Naive thymus-derived CD4-positive, alpha-beta T cell (primary cell): ENCODE measurements around the gene LRRC10. TPM values are rescaled to one million over a fixed set of nuclear protein-coding genes. Genes with fewer than 3 reads are reported as not detected.

Experiments
- ATAC-seq: fragments of 150-1000 bp; cut with Tn5 transposase; 2 replicates; pipeline ENCODE4 v1.10.0; 2021; ENCODE audit warnings: mild to moderate bottlenecking, moderate library complexity
- CTCF ChIA-PET: fragments of 350-600 bp; sonication (Branson Sonifier 250); formaldehyde crosslinking; loops from one replicate; lab custom pipeline; 2021; ENCODE audit warnings: antibody characterized with exemption; lab: Charles Lee
- POLR2A ChIA-PET: fragments of 350-600 bp; sonication (Branson Sonifier 250); formaldehyde crosslinking; loops from one replicate; lab custom pipeline; 2021; ENCODE audit warnings: antibody characterized with exemption, inconsistent platforms; lab: Charles Lee
- DNase-seq, 9 donors: peaks; one replicate each; pipeline versions ENCODE4 v3.0.0 to v3.0.0-alpha.2; 2020 to 2022; ENCODE audit warnings: mixed read lengths in 1 of 9
- H3K27ac ChIP-seq: one replicate; pipeline ENCODE4 v1.7.0; 2013; ENCODE audit warnings: mild to moderate bottlenecking, low read depth, low read length, moderate library complexity
- H3K27me3 ChIP-seq, 2 donors: one replicate each; pipeline ENCODE4 v1.7.0; 2013; ENCODE audit warnings: low read length in 2 of 2, mild to moderate bottlenecking in 2 of 2, moderate library complexity in 2 of 2; ENCODE audit not compliant: control insufficient read depth in 2 of 2, insufficient read depth in 2 of 2
- H3K36me3 ChIP-seq, 3 experiments: 1 replicate in 2 of 3; 2 replicates in 1 of 3; pipeline ENCODE4 v1.7.0; 2013; ENCODE audit warnings: low read length in 3 of 3, mild to moderate bottlenecking in 3 of 3, moderate library complexity in 1 of 3; ENCODE audit not compliant: insufficient read depth in 3 of 3, control insufficient read depth in 2 of 3
- H3K4me1 ChIP-seq, 2 donors: one replicate each; pipeline ENCODE4 v1.7.0; 2013; ENCODE audit warnings: low read length in 2 of 2, mild to moderate bottlenecking in 2 of 2, moderate library complexity in 1 of 2; ENCODE audit not compliant: control insufficient read depth in 2 of 2, insufficient read depth in 2 of 2
- H3K4me3 ChIP-seq: 2 replicates; pipeline ENCODE4 v1.7.0; 2013; ENCODE audit warnings: mild to moderate bottlenecking, low read length
- H3K9me3 ChIP-seq, 3 experiments: 1 replicate in 2 of 3; 2 replicates in 1 of 3; pipeline ENCODE4 v1.7.0; 2013; ENCODE audit warnings: low read length in 3 of 3; ENCODE audit not compliant: control insufficient read depth in 2 of 3
- H3K27ac Mint-ChIP-seq, 9 donors: one replicate each; pipeline ENCODE4 v1.8.0; 2020 to 2022; ENCODE audit warnings: mixed read lengths in 9 of 9, mild to moderate bottlenecking in 8 of 9, moderate library complexity in 5 of 9, inconsistent platforms in 2 of 9
- H3K27me3 Mint-ChIP-seq, 5 donors: one replicate each; pipeline ENCODE4 v1.8.0; 2021 to 2022; ENCODE audit warnings: mixed read lengths in 5 of 5, mild to moderate bottlenecking in 1 of 5
- H3K36me3 Mint-ChIP-seq, 5 donors: one replicate each; pipeline ENCODE4 v1.8.0; 2020 to 2022; ENCODE audit warnings: mixed read lengths in 5 of 5, mild to moderate bottlenecking in 3 of 5, inconsistent platforms in 1 of 5
- H3K4me1 Mint-ChIP-seq, 7 donors: one replicate each; pipeline ENCODE4 v1.8.0; 2020 to 2022; ENCODE audit warnings: mixed read lengths in 7 of 7, mild to moderate bottlenecking in 3 of 7, inconsistent platforms in 1 of 7
- H3K4me3 Mint-ChIP-seq, 10 donors: one replicate each; pipeline ENCODE4 v1.8.0; 2020 to 2022; ENCODE audit warnings: mild to moderate bottlenecking in 10 of 10, mixed read lengths in 10 of 10, moderate library complexity in 6 of 10, inconsistent platforms in 2 of 10
- H3K9me3 Mint-ChIP-seq, 11 donors: one replicate each; pipeline ENCODE4 v1.8.0; 2020 to 2022; ENCODE audit warnings: mixed read lengths in 11 of 11, mild to moderate bottlenecking in 4 of 11, inconsistent platforms in 1 of 11, moderate library complexity in 1 of 11
- intact Hi-C, 2 donors: fragments of 100-400 bp; cut with micrococcal nuclease; formaldehyde crosslinking; loops; one replicate each; pipeline ENCODE4 v1.15.1; 2023
- polyA plus RNA-seq, 2 donors: library from polyadenylated mRNA; unstranded; fragments of 300-500 nt; fragmentation: Illumina TruSeq; gene quantifications; one replicate each; pipeline ENCODE4 v1.2.3, GENCODE V29; 2021
- total RNA-seq, 6 experiments: library from RNA in 5 of 6; stranded (reverse) in 5 of 6; gene quantifications; 1 replicate in 5 of 6; 2 replicates in 1 of 6; pipeline ENCODE4 v1.2.3 and lab custom pipeline; 2021 to 2026

LRRC10 gene
- total and polyA plus RNA-seq, 7 experiments from 2014 or later: not detected

DNA sequence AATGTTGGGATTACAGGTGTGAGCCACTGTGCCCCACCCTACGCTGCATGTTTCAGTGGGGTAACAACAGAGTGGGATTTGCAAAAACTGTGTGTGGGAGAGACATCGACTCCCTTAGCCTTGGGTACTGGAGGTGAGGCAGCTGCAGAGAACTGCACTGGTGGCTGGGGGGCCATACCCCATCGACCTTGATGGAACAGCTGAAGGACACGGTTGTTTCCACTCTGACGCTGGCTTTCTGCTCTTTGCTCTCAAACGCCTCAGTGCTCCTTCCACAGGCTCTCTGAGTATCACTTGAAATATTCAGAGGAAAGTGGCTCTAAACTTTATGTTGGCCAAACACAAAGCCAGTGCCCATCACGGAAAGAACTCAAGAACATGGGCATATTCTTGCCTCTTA is 30.8 kb upstream of the LRRC10 start:
- Mint-ChIP-seq H3K27me3 (peaks cover 0 to 4% (median 0%) of the 10 kb centered on the region in 5 donors), H3K4me1 (no peaks in the 10 kb centered on the region), H3K36me3 (no peaks in the 10 kb centered on the region), H3K9me3 (no peaks in the 10 kb centered on the region), H3K4me3 (no peak overlapping the region), H3K27ac (no peak overlapping the region)
- ChIA-PET POLR2A (no interaction called here), CTCF (interaction anchor here (0.6 kb wide), 1 partner anchor 316 kb away, joined by 3 read pairs; no protein-coding TSS in a partner anchor)
- Histone ChIP-seq H3K4me3 (no peak overlapping the region), H3K27me3 (no peaks in the 10 kb centered on the region), H3K27ac (no peak overlapping the region), H3K9me3 (no peaks in the 10 kb centered on the region), H3K4me1 (no peaks in the 10 kb centered on the region), H3K36me3 (no peaks in the 10 kb centered on the region)
- DNase-seq (no peak), ATAC-seq (no peak)
- intact Hi-C loops: no loop called here

DNA sequence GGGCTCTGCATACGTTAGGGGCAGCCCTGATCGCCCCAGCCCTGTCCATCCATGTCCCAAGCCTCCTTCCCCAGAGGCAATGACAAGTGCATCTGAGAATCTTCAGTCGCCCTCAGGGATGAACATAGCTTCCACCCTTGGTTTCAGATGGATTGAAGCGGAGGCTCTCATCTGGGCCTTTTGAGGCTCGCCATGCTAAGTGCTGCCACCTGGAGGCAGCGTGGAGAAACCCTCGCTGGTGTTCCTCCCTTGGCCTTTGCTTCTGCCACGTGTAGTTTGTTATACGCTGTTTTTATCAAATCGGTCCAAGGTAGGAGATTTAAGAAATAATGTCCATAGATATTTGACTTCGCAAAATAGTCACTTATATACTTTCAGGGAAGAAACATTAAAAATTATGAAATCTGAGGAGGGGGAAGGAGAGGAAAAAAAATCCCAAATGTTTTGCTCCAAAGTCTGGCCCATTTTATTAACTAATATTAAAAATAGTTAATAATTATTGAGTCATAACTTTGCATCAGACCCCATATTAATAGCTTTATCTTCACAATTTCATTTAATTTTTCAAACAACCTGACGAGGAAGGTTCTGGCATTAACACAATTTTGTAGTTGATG is 28.8 kb upstream of the LRRC10 start:
- no peaks in the 10 kb centered on the region for H3K36me3 Mint-ChIP-seq
- ChIA-PET POLR2A (no interaction called here), CTCF (interaction anchor here (0.6 to 2.9 kb wide), 7 partner anchors 9 to 485 kb away, joined by 3 to 9 read pairs (median 6); no protein-coding TSS in a partner anchor)
- peaks cover 0 to 4% (median 0%) of the 10 kb centered on the region in 5 donors for H3K27me3 Mint-ChIP-seq
- H3K9me3 Mint-ChIP-seq: no peaks in the 10 kb centered on the region
- no peak overlapping the region for H3K4me3 ChIP-seq
- no peaks in the 10 kb centered on the region for H3K36me3 ChIP-seq
- H3K27ac ChIP-seq: no peak overlapping the region
- ATAC-seq: peak; percentile 77
- no peaks in the 10 kb centered on the region for H3K4me1 Mint-ChIP-seq
- no peaks in the 10 kb centered on the region for H3K9me3 ChIP-seq
- intact Hi-C loops: loop anchor here (1.0 to 2.0 kb wide), 4 partner anchors 55 to 485 kb away; partner anchors contain the start of gene CCT2 (in 1 of the 2)
- H3K27ac Mint-ChIP-seq: no peak overlapping the region
- DNase-seq: peak; percentile 10 to 56 (median 47)
- no peaks in the 10 kb centered on the region for H3K27me3 ChIP-seq
- H3K4me3 Mint-ChIP-seq: no peak overlapping the region
- H3K4me1 ChIP-seq: no peaks in the 10 kb centered on the region

DNA sequence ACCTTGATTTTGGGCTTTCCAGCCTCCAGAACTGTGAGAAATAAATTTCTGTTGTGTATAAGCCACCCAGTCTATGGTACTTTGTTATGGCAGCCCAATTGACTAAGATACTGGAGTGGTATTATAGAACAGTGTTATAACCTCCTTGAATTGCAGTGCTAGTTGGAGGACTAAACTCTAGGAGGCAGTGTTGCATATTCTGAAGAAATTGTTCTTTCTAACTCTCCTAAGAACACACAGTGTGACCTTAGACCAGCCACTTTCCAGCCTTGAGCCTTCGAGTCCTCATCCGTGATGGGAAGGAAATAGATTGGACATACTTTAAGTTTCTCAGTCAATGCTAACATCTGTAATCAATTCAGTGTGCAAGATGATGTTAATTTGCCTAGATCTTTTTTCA is 22.4 kb upstream of the LRRC10 start:
- no peak for DNase-seq

DNA sequence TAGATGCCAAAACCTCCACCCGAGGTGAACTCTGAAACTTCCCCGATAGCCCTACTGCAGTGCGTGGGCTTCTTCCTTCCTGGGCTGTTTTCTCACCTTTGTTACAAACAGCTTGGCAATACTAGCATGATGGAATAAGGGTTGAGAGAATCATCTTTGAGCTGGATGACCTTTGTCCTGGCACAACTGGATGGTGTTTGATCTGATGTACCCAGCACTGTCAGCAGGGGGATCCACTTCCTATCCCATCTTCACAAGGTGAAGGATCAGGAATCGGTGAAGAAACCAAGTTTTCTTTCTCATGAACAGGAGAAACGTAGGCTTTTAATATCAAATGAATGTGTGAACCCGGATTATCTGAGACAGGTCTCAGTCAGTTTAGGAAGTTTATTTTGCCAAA is 19.5 kb upstream of the LRRC10 start:
- no peaks in the 10 kb centered on the region for H3K9me3 ChIP-seq
- POLR2A ChIA-PET: no interaction called here
- Mint-ChIP-seq H3K4me3 (no peak overlapping the region), H3K27ac (no peak overlapping the region), H3K4me1 (peaks cover 0 to 5% (median 0%) of the 10 kb centered on the region in 7 donors), H3K36me3 (no peaks in the 10 kb centered on the region), H3K27me3 (no peaks in the 10 kb centered on the region), H3K9me3 (peaks cover 0 to 2% (median 0%) of the 10 kb centered on the region in 11 donors)
- no peaks in the 10 kb centered on the region for H3K36me3 ChIP-seq
- DNase-seq (no peak), ATAC-seq (no peak)
- no peak overlapping the region for H3K27ac ChIP-seq
- H3K27me3 ChIP-seq: no peaks in the 10 kb centered on the region
- CTCF ChIA-PET: interaction anchor here (1.4 kb wide), 1 partner anchor 10 kb away, joined by 6 read pairs; no protein-coding TSS in a partner anchor
- H3K4me3 ChIP-seq: no peak overlapping the region
- intact Hi-C loops: no loop called here
- no peaks in the 10 kb centered on the region for H3K4me1 ChIP-seq

More for the DNA sequence above, 22.4 kb upstream of the LRRC10 start:
- no peaks in the 10 kb centered on the region for H3K27me3 Mint-ChIP-seq
- CTCF ChIA-PET: no interaction called here
- no peak overlapping the region for H3K27ac ChIP-seq
- H3K9me3 ChIP-seq: no peaks in the 10 kb centered on the region
- no peak overlapping the region for H3K4me3 ChIP-seq
- no peak for ATAC-seq
- no peak overlapping the region for H3K27ac Mint-ChIP-seq
- POLR2A ChIA-PET: no interaction called here
- peaks cover 0 to 5% (median 0%) of the 10 kb centered on the region in 7 donors for H3K4me1 Mint-ChIP-seq
- no peaks in the 10 kb centered on the region for H3K27me3 ChIP-seq
- H3K4me1 ChIP-seq: no peaks in the 10 kb centered on the region
- H3K4me3 Mint-ChIP-seq: no peak overlapping the region
- peaks cover 0 to 2% (median 0%) of the 10 kb centered on the region in 11 donors for H3K9me3 Mint-ChIP-seq
- H3K36me3 Mint-ChIP-seq: no peaks in the 10 kb centered on the region
- H3K36me3 ChIP-seq: no peaks in the 10 kb centered on the region
- intact Hi-C loops: no loop called here

DNA sequence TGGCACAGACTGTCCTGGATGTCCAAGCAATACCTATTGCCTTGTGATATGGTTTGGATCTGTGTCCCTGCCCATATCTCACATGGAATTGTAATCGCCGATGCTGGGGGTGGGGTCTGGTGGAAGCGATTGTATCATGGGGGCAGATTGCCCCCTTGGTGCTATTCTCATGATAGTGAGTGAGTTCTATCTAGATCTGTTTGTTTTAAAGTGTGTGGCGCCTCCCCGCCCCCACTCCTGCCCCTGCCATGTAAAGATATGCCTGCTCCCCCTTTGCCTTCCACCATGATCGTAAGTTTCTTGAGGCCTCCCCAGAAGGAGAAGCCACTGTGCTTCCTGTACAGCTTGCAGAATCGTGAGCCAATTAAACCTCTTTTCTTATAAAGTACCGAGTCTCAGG is 16.8 kb upstream of the LRRC10 start:
- Mint-ChIP-seq H3K27ac (no peak overlapping the region), H3K4me3 (no peak overlapping the region), H3K4me1 (peaks cover 0 to 5% (median 0%) of the 10 kb centered on the region in 7 donors), H3K36me3 (no peaks in the 10 kb centered on the region), H3K27me3 (peaks cover 0 to 2% (median 0%) of the 10 kb centered on the region in 5 donors), H3K9me3 (peaks cover 0 to 2% (median 0%) of the 10 kb centered on the region in 11 donors)
- Histone ChIP-seq H3K9me3 (no peaks in the 10 kb centered on the region), H3K36me3 (no peaks in the 10 kb centered on the region), H3K27me3 (no peaks in the 10 kb centered on the region), H3K4me3 (no peak overlapping the region), H3K27ac (no peak overlapping the region), H3K4me1 (no peaks in the 10 kb centered on the region)
- intact Hi-C loops: no loop called here
- DNase-seq: no peak
- ATAC-seq: no peak
- POLR2A ChIA-PET: no interaction called here
- CTCF ChIA-PET: no interaction called here

DNA sequence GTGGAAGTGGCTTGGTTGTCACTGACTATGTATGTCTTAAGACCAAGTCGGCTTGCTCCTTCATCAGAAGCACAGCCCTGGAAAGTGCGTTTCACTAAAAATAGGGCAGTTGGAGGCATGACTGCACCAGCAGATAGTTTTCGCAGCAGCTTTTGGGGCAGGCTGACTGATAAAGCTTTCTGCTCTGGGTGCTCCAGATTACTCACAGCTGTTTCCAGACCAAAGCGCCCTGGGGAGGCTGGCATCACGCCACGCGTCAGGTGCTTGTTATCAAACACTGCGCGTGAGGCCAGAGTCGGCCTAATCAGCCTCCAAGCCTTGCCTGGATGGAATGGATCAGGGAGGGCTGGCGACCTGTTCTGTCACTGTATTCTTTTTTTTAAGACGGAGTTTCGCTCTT is 13.3 kb upstream of the LRRC10 start:
- ATAC-seq (no peak), DNase-seq (no peak)
- intact Hi-C loops: no loop called here
- Mint-ChIP-seq H3K4me3 (no peak overlapping the region), H3K27me3 (peaks cover 6 to 11% (median 8%) of the 10 kb centered on the region in 5 donors), H3K9me3 (no peaks in the 10 kb centered on the region), H3K4me1 (no peaks in the 10 kb centered on the region), H3K27ac (no peak overlapping the region), H3K36me3 (no peaks in the 10 kb centered on the region)
- Histone ChIP-seq H3K27ac (no peak overlapping the region), H3K9me3 (no peaks in the 10 kb centered on the region), H3K36me3 (no peaks in the 10 kb centered on the region), H3K4me3 (no peak overlapping the region), H3K27me3 (no peaks in the 10 kb centered on the region), H3K4me1 (no peaks in the 10 kb centered on the region)
- CTCF ChIA-PET: no interaction called here
- POLR2A ChIA-PET: no interaction called here

DNA sequence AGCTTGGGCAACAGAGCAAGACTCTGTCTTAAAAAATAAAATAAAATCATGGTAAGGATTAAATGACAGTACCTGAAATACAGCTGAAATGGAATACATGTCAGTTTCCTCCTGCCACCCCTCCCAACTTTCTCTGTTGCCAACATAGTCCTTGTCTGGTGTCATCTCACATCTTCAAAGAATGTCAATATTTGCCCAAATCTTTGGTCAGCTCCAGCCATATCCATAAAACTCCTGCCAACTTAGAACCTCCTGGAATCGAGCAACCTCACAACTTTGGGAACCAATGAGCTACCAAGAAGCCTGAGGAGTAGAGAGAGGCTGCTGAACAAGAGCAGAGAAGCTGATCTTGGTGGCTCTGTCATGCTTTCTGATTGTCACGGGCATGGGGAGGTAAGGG is 10.8 kb upstream of the LRRC10 start:
- Histone ChIP-seq H3K4me1 (no peaks in the 10 kb centered on the region), H3K36me3 (no peaks in the 10 kb centered on the region), H3K27me3 (no peaks in the 10 kb centered on the region), H3K9me3 (no peaks in the 10 kb centered on the region), H3K27ac (no peak overlapping the region), H3K4me3 (no peak overlapping the region)
- H3K4me1 Mint-ChIP-seq: no peaks in the 10 kb centered on the region
- H3K36me3 Mint-ChIP-seq: no peaks in the 10 kb centered on the region
- H3K27me3 Mint-ChIP-seq: peaks cover 10 to 25% (median 14%) of the 10 kb centered on the region in 5 donors
- ATAC-seq (no peak), DNase-seq (no peak)
- intact Hi-C loops: no loop called here
- ChIA-PET CTCF (no interaction called here), POLR2A (no interaction called here)
- H3K27ac Mint-ChIP-seq: no peak overlapping the region
- H3K4me3 Mint-ChIP-seq: no peak overlapping the region
- H3K9me3 Mint-ChIP-seq: peaks cover 0 to 2% (median 0%) of the 10 kb centered on the region in 11 donors
